Smooth muscle cell (in vitro differentiated cells): ENCODE data around the gene RNF123. TPM values are rescaled to one million over a fixed set of nuclear protein-coding genes. Genes with fewer than 3 reads are reported as not detected.

ENCODE experiments used
- DNase-seq: peaks from one replicate; lab custom pipeline; 2025; ENCODE audit not compliant: unreplicated experiment; lab: John Stamatoyannopoulos, UW
- H2AFZ ChIP-seq: fragments of 200-600 bp; sonication (generic); 2 replicates; pipeline ENCODE4 v1.6.0; 2016; ENCODE audit warnings: antibody characterized with exemption, low read depth, mild to moderate bottlenecking
- H3F3A ChIP-seq: fragments of 200-600 bp; sonication (generic); 2 replicates; pipeline ENCODE4 v1.6.0; 2017; ENCODE audit warnings: antibody characterized with exemption, low read depth
- H3K27ac ChIP-seq: fragments of 200-600 bp; sonication (generic); 2 replicates; pipeline ENCODE4 v1.5.1; 2016; ENCODE audit warnings: low read depth, mild to moderate bottlenecking
- H3K27me3 ChIP-seq: fragments of 200-600 bp; sonication (generic); 2 replicates; pipeline ENCODE4 v1.6.1; 2016; ENCODE audit warnings: low read depth, mild to moderate bottlenecking
- H3K36me3 ChIP-seq: fragments of 200-600 bp; sonication (generic); 2 replicates; pipeline ENCODE4 v1.5.1; 2016; ENCODE audit warnings: low read depth
- H3K4me1 ChIP-seq: fragments of 200-600 bp; sonication (generic); 2 replicates; pipeline ENCODE4 v1.5.1; 2016; ENCODE audit warnings: low read depth
- H3K4me2 ChIP-seq: fragments of 200-600 bp; sonication (generic); 2 replicates; pipeline ENCODE4 v1.6.0; 2016; ENCODE audit warnings: mild to moderate bottlenecking
- H3K4me3 ChIP-seq: fragments of 200-600 bp; sonication (generic); 2 replicates; pipeline ENCODE4 v1.5.1; 2016; ENCODE audit warnings: mild to moderate bottlenecking
- H3K79me2 ChIP-seq: fragments of 200-600 bp; sonication (generic); 2 replicates; pipeline ENCODE4 v1.6.0; 2016; ENCODE audit warnings: low read depth, mild to moderate bottlenecking
- H3K9ac ChIP-seq: fragments of 200-600 bp; sonication (generic); 2 replicates; pipeline ENCODE4 v1.6.0; 2016; ENCODE audit warnings: low read depth
- H3K9me3 ChIP-seq: fragments of 200-600 bp; sonication (generic); replicated peaks from 2 replicates; pipeline ENCODE4 v1.5.1; 2016; ENCODE audit warnings: low read depth
- H4K20me1 ChIP-seq: fragments of 200-600 bp; sonication (generic); 2 replicates; pipeline ENCODE4 v1.6.0; 2016; ENCODE audit warnings: low read depth
- WGBS: methylation state at CpG from one replicate; pipeline ENCODE4 v1.1.7; 2016; ENCODE audit warnings: low lambda C conversion rate; 5-methylcytosine and 5-hydroxymethylcytosine counted together
- polyA plus RNA-seq: library from polyadenylated mRNA; unstranded; fragments of >200 nt; fragmentation: Nextera tagmentation; extraction: Ambion mirVana; gene quantifications from 2 replicates; pipeline ENCODE4 v1.2.1, GENCODE V29; 2016
- total RNA-seq: library from RNA; depleted of rRNA; stranded (reverse); fragments of >200 nt; gene quantifications from 2 replicates; pipeline ENCODE4 v1.2.3, GENCODE V29; 2014
- TF ChIP-seq, protein P1 (sequence below): fragments of 200-600 bp; sonication (generic); IDR thresholded peaks from 2 replicates; pipeline ENCODE4 v1.5.1; 2017; ENCODE audit warnings: borderline replicate concordance, mild to moderate bottlenecking, antibody characterized with exemption; ENCODE audit not compliant: insufficient read depth, poor library complexity, severe bottlenecking

Gene RNF123
- total and polyA plus RNA-seq, 2 experiments from 2014 or later = 15.8 to 23.9 TPM

DNA sequence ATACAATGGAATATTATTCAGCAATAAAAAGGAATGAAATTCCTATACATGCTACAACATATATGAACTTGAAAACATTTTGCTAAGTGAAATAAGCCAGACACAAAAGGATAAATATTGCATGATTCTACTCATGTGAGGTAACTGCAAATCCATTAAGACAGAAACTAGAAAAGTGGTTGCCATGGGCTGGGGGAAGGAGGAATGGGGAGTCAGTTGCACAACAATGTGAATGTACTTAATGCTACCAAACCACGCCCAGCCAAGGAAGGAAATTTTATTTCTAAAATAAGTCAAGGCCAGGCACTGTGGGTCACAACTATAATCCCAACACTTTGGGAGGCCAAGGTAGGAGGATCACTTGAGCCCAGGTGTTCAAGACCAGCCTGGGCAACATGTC, 44.2 kb downstream of the RNF123 start:
- H3K36me3 ChIP-seq = peaks cover 3% of the 10 kb centered on the region
- no peaks in the 10 kb centered on the region for H3K4me1 ChIP-seq
- DNase-seq = no peak
- peaks cover 9% of the 10 kb centered on the region for H4K20me1 ChIP-seq
- H3K4me2 ChIP-seq = no peak overlapping the region
- 91% methylated on average over 1 of the region's 1 CpG for WGBS
- H3K27me3 ChIP-seq = no peaks in the 10 kb centered on the region
- H3K79me2 ChIP-seq = peaks cover 6% of the 10 kb centered on the region
- no peak overlapping the region for H2AFZ ChIP-seq
- no peak overlapping the region for H3K27ac ChIP-seq
- no peak overlapping the region for H3K9ac ChIP-seq
- H3K4me3 ChIP-seq = no peak overlapping the region
- TF ChIP-seq, protein P1, sequence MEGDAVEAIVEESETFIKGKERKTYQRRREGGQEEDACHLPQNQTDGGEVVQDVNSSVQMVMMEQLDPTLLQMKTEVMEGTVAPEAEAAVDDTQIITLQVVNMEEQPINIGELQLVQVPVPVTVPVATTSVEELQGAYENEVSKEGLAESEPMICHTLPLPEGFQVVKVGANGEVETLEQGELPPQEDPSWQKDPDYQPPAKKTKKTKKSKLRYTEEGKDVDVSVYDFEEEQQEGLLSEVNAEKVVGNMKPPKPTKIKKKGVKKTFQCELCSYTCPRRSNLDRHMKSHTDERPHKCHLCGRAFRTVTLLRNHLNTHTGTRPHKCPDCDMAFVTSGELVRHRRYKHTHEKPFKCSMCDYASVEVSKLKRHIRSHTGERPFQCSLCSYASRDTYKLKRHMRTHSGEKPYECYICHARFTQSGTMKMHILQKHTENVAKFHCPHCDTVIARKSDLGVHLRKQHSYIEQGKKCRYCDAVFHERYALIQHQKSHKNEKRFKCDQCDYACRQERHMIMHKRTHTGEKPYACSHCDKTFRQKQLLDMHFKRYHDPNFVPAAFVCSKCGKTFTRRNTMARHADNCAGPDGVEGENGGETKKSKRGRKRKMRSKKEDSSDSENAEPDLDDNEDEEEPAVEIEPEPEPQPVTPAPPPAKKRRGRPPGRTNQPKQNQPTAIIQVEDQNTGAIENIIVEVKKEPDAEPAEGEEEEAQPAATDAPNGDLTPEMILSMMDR = no peak
- H3F3A ChIP-seq = no peaks in the 10 kb centered on the region
- no peaks in the 10 kb centered on the region for H3K9me3 ChIP-seq

DNA sequence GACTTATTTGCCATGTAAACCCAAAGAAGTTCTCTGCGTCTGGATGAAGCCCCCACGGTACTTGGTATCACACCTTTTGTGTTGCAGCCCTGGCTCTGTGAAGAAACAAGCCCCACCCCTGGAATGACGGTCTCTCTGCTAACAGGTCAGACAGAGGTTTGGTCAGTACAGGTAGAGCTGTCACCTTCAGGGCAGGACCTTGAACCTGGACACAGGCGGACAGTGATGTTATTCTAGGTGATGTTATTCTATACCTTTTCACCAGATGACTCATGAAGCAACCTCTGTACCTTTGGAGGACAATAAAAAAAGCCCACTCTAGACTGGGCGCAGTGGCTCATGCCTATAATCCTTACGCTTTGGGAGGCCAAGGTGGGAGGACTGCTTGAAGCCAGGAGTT, 45.4 kb downstream of the RNF123 start:
- TF ChIP-seq, protein P1 = no peak
- H2AFZ ChIP-seq = no peak overlapping the region
- H3K4me1 ChIP-seq = no peaks in the 10 kb centered on the region
- DNase-seq = no peak
- no peak overlapping the region for H3K4me2 ChIP-seq
- no peak overlapping the region for H3K4me3 ChIP-seq
- H4K20me1 ChIP-seq = peaks cover 14% of the 10 kb centered on the region
- no peaks in the 10 kb centered on the region for H3K9me3 ChIP-seq
- H3K79me2 ChIP-seq = peaks cover 8% of the 10 kb centered on the region
- 98% methylated on average over 6 of the region's 6 CpGs for WGBS
- no peak overlapping the region for H3K9ac ChIP-seq
- H3K27me3 ChIP-seq = no peaks in the 10 kb centered on the region
- peaks cover 3% of the 10 kb centered on the region for H3K36me3 ChIP-seq
- no peak overlapping the region for H3K27ac ChIP-seq
- no peaks in the 10 kb centered on the region for H3F3A ChIP-seq

DNA sequence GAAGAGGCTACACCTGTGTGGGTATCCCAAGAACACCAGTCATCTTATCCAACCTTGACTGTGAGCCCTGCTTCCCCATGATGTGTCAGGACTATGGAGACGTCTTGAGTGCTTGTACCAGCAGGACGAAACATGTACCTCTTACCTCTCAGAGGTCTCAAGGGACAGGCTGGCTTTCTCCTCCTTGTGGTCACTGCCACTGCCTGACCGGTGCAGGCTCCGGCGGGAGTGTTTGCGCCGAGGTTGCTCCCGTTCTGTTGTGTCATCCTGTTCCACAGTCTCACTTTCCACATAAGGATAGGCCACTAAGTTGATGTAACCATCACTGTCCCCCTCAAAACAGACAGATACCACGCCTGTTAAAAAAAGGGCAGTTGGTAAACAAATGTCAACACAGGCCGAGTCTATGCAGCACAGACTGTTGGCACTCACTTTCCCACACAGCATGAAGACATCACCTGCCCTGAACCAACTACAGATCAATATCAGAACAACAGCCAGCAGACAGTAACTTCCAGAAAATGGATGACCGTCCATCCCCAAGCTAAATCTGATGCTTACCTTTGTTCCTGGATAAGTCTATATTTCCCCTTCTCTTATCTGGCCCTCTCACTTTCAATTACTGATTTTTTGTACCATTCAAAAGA, 48.8 kb downstream of the RNF123 start:
- no peaks in the 10 kb centered on the region for H3K4me1 ChIP-seq
- H3K27me3 ChIP-seq = no peaks in the 10 kb centered on the region
- H3K36me3 ChIP-seq = peaks cover 3% of the 10 kb centered on the region
- no peak overlapping the region for H3K27ac ChIP-seq
- TF ChIP-seq, protein P1 = no peak
- no peak overlapping the region for H2AFZ ChIP-seq
- H3K9me3 ChIP-seq = no peaks in the 10 kb centered on the region
- H3F3A ChIP-seq = no peaks in the 10 kb centered on the region
- H3K4me2 ChIP-seq = no peak overlapping the region
- DNase-seq = no peak
- no peak overlapping the region for H3K9ac ChIP-seq
- no peak overlapping the region for H3K4me3 ChIP-seq
- 98% methylated on average over 11 of the region's 11 CpGs for WGBS
- H3K79me2 ChIP-seq = peaks cover 17% of the 10 kb centered on the region
- H4K20me1 ChIP-seq = peaks cover 12% of the 10 kb centered on the region

DNA sequence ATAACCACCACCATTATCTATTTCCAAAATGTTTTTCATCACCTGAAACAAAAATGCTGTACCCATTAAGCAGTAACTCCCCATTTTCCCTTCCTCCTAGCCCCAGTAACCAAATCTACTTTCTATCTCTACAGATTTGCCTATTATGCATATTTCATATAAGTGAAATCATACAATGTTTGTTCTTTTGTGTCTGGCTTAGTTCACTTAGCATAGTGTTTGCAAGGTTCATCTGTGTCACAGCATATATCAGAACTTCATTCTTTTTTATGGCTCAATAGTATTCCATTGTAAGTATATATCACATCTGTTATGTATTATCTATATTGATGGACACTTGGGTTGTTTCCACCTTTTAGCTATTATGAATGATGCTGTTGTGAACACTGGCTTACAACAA, 51.1 kb downstream of the RNF123 start:
- no peaks in the 10 kb centered on the region for H3K4me1 ChIP-seq
- TF ChIP-seq, protein P1 = no peak

More for the DNA sequence above, 51.1 kb downstream of the RNF123 start:
- Histone ChIP-seq H3K4me2 (no peak overlapping the region), H2AFZ (no peak overlapping the region), H3K4me3 (no peak overlapping the region), H3K9me3 (no peaks in the 10 kb centered on the region), H3K9ac (no peak overlapping the region), H3F3A (no peaks in the 10 kb centered on the region), H3K27ac (no peak overlapping the region), H3K79me2 (peaks cover 22% of the 10 kb centered on the region), H4K20me1 (peaks cover 20% of the 10 kb centered on the region), H3K36me3 (peaks cover 3% of the 10 kb centered on the region), H3K27me3 (no peaks in the 10 kb centered on the region)
- no peak for DNase-seq
